Parathyroid adenoma (tissue), 2 donors: ENCODE measurements around the gene DYNLT2.

Experiments
- H2AFZ ChIP-seq: fragments of 300-600 bp; sonication (generic); one replicate; pipeline ENCODE4 v1.7.0; 2017; ENCODE audit warnings: antibody characterized with exemption, mild to moderate bottlenecking
- H3K27ac ChIP-seq: fragments of 300-600 bp; sonication (generic); one replicate; pipeline ENCODE4 v1.7.0; 2017
- H3K27me3 ChIP-seq: fragments of 300-600 bp; sonication (generic); one replicate; pipeline ENCODE4 v1.7.0; 2017; ENCODE audit warnings: low read length; ENCODE audit not compliant: control insufficient read depth, insufficient read depth
- H3K36me3 ChIP-seq: fragments of 300-600 bp; sonication (generic); one replicate; pipeline ENCODE4 v1.7.0; 2017; ENCODE audit warnings: low read length; ENCODE audit not compliant: control insufficient read depth, insufficient read depth
- H3K4me1 ChIP-seq: fragments of 300-600 bp; sonication (generic); one replicate; pipeline ENCODE4 v1.7.0; 2017; ENCODE audit warnings: control low read depth
- H3K4me2 ChIP-seq: fragments of 300-600 bp; sonication (generic); one replicate; pipeline ENCODE4 v1.7.0; 2017; ENCODE audit warnings: low read length
- H3K4me3 ChIP-seq: fragments of 300-600 bp; sonication (generic); one replicate; pipeline ENCODE4 v1.7.0; 2017; ENCODE audit warnings: low read depth, low read length
- H3K79me2 ChIP-seq: fragments of 300-600 bp; sonication (generic); one replicate; pipeline ENCODE4 v1.7.0; 2017; ENCODE audit warnings: control low read depth
- H3K9ac ChIP-seq: fragments of 300-600 bp; sonication (generic); one replicate; pipeline ENCODE4 v1.7.0; 2017; ENCODE audit warnings: mild to moderate bottlenecking
- H3K9me3 ChIP-seq: fragments of 300-600 bp; sonication (generic); one replicate; pipeline ENCODE4 v1.7.0; 2017; ENCODE audit warnings: low read length; ENCODE audit not compliant: control insufficient read depth
- TF ChIP-seq, protein P1 (sequence below): fragments of 300-600 bp; sonication (generic); IDR thresholded peaks from one replicate; pipeline ENCODE4 v1.7.0; 2017; ENCODE audit warnings: antibody characterized with exemption, mild to moderate bottlenecking
- donor health status: primary hyperparathyroidism.

The DYNLT2 gene

DNA sequence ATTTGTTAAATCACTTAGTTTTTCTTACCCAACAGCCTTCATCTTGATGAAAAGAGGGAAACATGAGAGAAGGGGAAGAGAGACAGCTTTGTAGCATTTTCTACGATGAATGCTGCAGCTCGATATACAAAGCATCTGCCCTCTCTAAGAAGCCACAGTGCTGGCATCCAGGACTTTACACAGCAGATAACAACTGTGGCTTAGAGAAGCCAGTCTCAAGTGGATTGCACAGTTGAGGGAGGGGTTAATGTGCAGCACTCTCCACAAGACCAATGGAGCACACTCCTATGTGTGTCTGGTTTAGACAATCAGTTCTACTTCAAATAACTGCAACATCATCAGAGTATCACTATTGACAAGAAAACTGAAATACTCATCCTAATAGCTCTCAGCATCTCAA is 43.6 kb downstream of the DYNLT2 start:
- Histone ChIP-seq H3K36me3 (no peaks in the 10 kb centered on the region), H3K9ac (no peak overlapping the region), H3K4me3 (no peak overlapping the region), H3K4me1 (peaks cover 12% of the 10 kb centered on the region), H3K79me2 (peaks cover 2% of the 10 kb centered on the region), H3K27ac (no peak overlapping the region), H2AFZ (no peak overlapping the region), H3K27me3 (no peaks in the 10 kb centered on the region), H3K9me3 (no peaks in the 10 kb centered on the region), H3K4me2 (no peak overlapping the region)
- TF ChIP-seq, protein P1, sequence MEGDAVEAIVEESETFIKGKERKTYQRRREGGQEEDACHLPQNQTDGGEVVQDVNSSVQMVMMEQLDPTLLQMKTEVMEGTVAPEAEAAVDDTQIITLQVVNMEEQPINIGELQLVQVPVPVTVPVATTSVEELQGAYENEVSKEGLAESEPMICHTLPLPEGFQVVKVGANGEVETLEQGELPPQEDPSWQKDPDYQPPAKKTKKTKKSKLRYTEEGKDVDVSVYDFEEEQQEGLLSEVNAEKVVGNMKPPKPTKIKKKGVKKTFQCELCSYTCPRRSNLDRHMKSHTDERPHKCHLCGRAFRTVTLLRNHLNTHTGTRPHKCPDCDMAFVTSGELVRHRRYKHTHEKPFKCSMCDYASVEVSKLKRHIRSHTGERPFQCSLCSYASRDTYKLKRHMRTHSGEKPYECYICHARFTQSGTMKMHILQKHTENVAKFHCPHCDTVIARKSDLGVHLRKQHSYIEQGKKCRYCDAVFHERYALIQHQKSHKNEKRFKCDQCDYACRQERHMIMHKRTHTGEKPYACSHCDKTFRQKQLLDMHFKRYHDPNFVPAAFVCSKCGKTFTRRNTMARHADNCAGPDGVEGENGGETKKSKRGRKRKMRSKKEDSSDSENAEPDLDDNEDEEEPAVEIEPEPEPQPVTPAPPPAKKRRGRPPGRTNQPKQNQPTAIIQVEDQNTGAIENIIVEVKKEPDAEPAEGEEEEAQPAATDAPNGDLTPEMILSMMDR: no peak

DNA sequence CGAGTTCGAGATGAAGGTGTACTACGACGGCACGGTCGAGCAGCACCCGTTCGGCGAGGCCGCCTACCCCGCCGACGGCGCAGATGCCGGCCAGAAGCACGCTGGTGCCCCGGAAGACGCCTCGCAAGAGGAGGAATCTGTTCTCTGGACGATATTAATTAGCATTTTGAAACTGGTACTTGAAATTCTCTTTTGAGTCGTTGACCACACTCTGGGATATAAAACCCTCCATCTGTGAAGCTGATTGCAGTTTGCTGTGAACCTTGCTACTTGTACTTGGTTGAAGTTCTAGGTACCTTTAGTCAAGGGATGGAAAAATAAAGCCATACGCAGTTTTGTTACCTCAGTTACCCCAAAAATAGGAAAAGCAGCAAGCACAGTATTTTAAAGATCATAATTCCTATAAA is 48.5 kb downstream of the DYNLT2 start:
- H3K4me1 ChIP-seq: peaks cover 13% of the 10 kb centered on the region
- H3K27ac ChIP-seq: peak overlapping the region; percentile 86
- H2AFZ ChIP-seq: peak overlapping the region; percentile 89
- peak overlapping the region; percentile 70 for H3K9ac ChIP-seq
- peak overlapping the region; percentile 69 for H3K4me3 ChIP-seq
- H3K79me2 ChIP-seq: peaks cover 5% of the 10 kb centered on the region
- peak overlapping the region; percentile 81 for H3K4me2 ChIP-seq
- no peaks in the 10 kb centered on the region for H3K27me3 ChIP-seq
- TF ChIP-seq, protein P1: no peak
- H3K9me3 ChIP-seq: no peaks in the 10 kb centered on the region
- no peaks in the 10 kb centered on the region for H3K36me3 ChIP-seq

DNA sequence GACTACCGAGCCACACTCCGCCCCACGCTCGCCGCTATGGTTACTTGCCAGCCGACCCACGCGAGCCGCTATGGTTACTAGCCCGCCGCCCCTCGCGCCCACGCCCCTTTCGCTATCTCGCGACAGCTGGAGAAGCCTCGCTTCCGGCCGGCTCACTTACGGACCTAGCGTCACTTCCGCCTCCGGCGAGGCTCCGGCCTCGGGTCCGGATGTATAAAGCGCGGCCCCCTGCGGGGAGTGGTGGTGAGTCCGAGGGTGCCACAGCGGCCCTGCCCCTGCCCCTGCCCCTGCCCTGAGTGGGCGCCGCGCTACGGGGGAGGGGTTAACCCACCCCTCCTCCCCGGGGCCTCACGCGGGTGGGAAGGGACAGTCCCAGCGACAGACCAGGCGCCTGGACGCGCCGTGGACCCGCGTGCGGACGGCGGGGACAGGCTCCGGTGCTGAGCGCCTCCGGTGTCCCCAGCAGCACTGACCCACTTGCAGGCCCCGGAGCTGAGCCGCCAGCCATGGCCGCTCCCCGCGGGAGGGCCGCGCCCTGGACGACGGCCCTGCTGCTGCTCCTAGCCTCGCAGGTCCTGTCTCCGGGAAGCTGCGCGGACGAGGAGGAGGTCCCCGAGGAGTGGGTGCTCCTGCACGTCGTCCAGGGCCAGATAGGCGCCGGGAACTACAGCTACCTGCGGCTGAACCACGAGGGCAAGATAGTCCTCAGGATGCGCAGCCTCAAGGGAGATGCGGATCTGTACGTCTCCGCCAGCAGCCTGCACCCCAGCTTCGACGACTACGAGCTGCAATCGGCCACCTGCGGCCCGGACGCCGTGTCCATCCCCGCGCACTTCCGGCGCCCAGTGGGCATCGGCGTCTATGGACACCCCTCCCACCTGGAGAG is 49.2 kb downstream of the DYNLT2 start, which contains the start of the genes C6orf120 and WDR27:
C6orf120 (plus strand) TSS at position 173 of the 886 bp plus-strand sequence; CDS start at position 507, 334 bp downstream.
WDR27 (minus strand) TSS at position 76 of the 886 bp plus-strand sequence. CDS start 13,024 bp downstream, outside the sequence.
- H2AFZ ChIP-seq: peak within 1 kb of the TSS; percentile 89
- H3K4me1 ChIP-seq: peaks cover 13% of the 10 kb centered on the region
- peak within 1 kb of the TSS; percentile 81 for H3K4me2 ChIP-seq

DNA sequence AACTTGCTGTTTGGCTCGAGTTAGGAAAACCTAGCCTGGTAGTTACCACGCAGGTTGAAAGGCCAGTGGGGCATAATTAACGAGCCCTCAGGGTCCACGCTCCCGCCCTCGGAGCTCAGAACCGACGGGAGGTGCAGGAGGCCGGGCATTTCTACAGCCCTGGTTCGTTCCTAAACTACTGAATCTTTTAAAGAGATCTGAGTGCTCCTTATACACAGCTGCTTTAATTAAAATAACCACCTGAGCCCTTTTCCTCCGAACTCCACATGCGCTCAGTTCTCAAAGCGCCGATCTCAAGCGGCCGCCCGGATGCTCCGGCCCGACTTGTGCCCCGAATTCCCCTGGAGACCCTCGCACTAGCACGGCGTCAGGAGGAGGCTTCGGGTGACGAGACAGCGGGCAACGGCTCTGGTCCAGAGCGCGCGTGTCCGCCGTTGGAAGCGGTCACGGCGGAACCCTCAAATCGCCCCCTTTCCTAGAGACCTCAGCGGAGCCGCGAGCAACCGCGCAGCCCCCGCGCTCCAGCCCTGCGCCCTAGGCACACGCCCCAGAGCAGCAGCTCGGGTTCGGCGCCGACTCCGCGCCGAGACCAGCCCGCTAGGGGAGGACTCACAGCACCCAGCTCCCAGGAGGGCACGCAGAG is 49.9 kb downstream of the DYNLT2 start:
- H3K4me2 ChIP-seq: peak overlapping the region; percentile 81
- TF ChIP-seq, protein P1: no peak
- H3K27me3 ChIP-seq: no peaks in the 10 kb centered on the region
- no peaks in the 10 kb centered on the region for H3K9me3 ChIP-seq
- H3K4me1 ChIP-seq: peaks cover 13% of the 10 kb centered on the region
- H3K27ac ChIP-seq: peak overlapping the region; percentile 86
- peaks cover 5% of the 10 kb centered on the region for H3K79me2 ChIP-seq
- peak overlapping the region; percentile 70 for H3K9ac ChIP-seq
- peak overlapping the region; percentile 69 for H3K4me3 ChIP-seq
- no peaks in the 10 kb centered on the region for H3K36me3 ChIP-seq
- peak overlapping the region; percentile 89 for H2AFZ ChIP-seq

More for the DNA sequence above, 49.2 kb downstream of the DYNLT2 start, which contains the start of the genes C6orf120 and WDR27:
- peak within 1 kb of the TSS; percentile 70 for H3K9ac ChIP-seq
- TF ChIP-seq, protein P1: no peak
- no peaks in the 10 kb centered on the region for H3K36me3 ChIP-seq
- peaks cover 5% of the 10 kb centered on the region for H3K79me2 ChIP-seq
- no peaks in the 10 kb centered on the region for H3K9me3 ChIP-seq
- no peaks in the 10 kb centered on the region for H3K27me3 ChIP-seq
- H3K27ac ChIP-seq: peak within 1 kb of the TSS; percentile 86
- H3K4me3 ChIP-seq: peak within 1 kb of the TSS; percentile 69
